ENCODE results near the gene OR13C9.
"Not testable (repeated sequence)": the region's sequence is repeated elsewhere in the genome, so short reads cannot be mapped to it uniquely, and the experiment has no call there.

OR13C9 gene, protein sequence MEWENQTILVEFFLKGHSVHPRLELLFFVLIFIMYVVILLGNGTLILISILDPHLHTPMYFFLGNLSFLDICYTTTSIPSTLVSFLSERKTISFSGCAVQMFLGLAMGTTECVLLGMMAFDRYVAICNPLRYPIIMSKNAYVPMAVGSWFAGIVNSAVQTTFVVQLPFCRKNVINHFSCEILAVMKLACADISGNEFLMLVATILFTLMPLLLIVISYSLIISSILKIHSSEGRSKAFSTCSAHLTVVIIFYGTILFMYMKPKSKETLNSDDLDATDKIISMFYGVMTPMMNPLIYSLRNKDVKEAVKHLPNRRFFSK

DNA sequence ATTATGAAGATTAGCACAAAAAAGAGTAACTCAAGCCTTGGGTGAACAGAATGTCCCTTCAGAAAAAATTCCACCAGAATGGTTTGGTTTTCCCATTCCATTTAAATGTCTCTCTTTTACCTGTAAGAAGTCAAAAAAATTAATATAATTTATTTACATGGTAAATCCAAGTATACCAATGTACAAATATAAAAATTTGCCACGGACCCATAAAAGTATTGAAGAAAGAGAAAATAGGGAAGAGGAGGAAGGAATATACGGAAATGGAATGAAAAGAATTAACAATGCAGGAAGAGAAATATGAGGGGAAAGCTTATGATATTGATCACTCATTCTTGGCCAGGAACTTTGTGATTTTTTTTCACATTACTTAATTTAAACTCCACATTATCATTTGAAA, at the start of gene OR13C9:
Gene OR13C9, minus strand, starts transcription at position 101 of the 400 bp plus-strand sequence. Its CDS starts 0 bp downstream, at position 101.
- DNase-seq = no peak

DNA sequence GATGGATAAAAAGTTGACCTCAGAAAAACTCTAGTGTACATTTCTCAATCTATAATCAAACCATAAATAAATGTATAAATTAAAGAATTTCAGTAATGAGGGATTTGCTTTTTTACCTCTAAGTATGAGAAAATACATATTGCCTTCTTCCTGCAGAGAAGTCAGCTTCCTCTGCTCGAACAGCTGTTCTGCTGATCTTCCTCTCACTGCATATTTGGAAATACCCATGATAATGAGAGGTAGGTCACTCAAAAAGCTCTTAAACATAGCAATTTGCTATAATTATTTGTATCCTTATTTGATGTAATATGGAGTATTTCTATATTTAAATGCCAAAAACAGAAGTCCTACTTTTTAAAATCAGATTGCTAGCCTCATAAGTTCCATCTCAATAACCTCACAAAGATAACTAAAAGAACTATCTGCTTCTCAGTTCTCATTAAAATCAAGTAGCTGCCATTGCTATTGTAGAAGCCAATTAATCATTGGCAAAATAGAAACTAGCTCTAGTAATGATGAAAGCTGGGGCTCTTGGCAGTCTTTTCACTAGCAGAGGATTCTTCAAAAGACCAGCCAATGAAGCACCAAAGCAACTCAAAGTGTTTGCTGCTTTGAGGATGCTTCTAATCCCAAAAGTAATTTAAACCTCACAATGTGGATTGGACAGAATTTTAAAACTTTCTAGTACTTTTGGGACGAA, 40.6 kb upstream of the OR13C9 start:
- no peak for DNase-seq

DNA sequence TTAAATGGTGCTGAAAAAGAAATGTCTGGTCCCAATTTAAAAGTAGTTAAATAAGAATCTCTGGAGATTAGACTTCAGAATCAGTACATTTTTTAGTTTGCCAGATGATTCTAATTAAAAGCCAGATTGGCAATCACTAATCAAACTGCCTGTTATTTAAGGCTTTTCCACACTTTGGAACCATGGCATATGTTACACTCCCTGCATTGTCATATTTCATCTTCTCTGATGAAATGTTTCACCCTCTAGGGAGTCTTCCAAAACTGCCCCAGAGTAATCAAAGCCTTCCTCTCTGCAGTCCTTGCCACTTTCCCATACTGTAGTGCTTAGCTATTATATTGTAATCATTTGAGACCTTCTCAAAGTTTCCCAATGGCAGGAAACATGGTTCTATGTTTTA, 17.5 kb upstream of the OR13C9 start:
- no peak for DNase-seq

DNA sequence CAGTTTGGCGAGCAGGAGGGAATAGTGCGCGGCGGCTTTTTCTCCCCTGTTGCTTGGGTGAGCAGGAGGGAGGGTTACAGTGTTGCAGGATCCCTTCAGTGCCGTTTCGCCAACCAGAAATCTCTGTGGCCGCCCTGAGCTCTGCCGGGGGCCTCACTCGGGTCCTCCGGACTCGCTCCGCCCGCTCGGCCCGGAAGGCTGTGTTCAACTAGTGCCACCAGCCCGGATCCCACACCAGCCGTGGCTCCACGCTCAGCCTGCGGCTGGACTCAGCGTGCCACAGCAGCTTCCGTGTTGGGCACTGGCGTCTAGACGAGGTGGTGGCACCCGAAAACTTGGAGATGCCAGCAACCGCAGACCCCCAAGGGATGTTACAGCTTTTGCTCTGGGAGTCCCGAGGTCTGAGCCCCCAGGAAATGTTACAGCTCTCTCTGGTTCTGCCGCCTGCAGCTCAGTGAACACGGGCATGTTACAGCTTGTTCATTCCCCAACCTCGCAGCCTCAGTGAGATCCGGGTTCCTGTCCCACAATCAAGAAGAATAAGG, 16.0 kb upstream of the OR13C9 start:
- DNase-seq = no peak

DNA sequence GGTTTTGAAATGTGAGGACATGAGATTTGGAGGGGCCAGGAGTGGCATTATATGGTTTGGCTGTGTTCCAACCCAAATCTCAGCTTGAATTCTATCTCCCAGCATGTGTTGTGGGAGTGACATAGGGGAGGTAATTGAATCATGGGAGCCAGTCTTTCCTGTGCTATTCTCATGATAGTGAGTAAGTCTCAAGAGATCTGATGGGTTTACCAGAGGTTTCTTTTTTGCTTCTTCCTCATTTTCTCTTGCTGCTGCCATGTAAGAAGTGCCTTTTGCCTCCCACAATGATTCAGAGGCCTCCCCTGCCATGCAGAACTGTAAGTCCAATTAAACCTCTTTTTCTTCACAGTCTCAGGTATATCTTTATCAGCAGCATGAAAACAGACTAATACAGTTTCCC, 8.0 kb upstream of the OR13C9 start:
- DNase-seq = not testable (repeated sequence)

DNA sequence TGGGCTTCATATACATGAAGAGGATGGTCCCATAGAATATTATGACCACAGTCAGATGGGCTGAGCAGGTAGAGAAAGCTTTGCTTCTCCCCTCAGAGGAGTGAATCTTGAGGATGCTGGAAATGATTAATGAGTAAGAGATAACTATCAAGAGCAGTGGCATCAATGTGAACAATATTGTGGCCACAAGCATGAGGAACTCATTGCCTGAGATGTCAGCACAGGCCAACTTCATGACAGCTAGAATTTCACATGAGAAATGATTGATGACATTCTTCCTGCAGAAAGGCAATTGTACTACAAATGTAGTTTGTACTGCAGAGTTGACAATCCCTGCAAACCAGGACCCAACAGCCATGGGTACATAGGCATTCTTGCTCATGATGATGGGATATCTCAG, 586 bp downstream of the OR13C9 start:
- no peak for DNase-seq

DNA sequence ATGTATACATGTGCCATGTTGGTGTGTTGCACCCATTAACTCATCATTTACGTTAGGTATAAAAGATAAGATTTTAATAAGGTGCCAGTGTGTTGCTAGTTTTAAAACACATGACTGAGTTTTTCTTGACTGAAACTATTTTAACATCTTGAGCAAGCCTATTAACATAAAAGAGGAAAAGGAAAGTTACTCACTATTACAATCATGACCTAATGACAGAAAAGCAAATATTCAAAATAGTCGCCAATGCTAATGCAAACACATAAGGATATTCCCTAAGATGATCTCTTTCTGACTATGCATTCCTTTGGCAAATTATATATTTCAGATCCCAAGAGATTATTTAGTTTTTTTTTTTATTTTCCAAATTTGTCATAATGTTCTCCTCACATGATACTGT, 6.8 kb downstream of the OR13C9 start:
- DNase-seq = no peak

DNA sequence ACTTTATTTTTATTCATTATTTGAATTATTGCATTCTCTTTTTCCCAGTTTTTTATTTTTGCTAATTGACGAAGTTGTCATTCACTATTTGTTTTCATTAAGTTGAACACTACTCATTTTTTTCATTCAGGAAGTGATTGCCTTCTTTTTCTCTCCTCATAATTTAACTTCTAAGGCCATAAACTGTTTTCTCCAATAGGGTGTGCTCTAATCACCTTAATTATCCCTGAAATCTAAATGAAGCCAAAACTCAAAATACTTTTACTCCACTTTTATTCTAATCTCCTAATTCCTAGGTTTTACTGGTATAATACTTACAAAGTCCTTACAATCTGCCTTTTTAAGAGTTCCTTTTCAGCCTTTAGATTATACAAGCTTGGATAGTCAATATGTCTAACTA, 9.7 kb downstream of the OR13C9 start:
- no peak for DNase-seq

DNA sequence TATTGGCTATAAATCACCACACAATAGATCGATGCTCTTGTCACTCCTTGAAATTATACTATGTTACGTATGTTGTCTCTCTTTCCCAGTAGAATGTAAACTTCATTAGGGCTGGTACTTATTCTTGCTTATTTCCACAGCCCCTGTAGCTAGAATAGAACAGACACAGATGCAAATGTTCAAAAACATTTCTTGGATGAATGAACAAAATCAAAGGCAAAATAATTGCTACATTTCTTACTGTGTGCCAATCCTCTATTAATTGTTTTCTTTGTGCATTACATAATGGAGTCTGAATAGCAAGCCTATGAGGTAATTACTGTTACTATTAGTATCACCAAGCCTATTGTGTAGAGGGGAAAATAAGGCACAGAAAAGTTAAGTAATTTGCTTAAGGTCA, 11.9 kb downstream of the OR13C9 start:
- DNase-seq = no peak

DNA sequence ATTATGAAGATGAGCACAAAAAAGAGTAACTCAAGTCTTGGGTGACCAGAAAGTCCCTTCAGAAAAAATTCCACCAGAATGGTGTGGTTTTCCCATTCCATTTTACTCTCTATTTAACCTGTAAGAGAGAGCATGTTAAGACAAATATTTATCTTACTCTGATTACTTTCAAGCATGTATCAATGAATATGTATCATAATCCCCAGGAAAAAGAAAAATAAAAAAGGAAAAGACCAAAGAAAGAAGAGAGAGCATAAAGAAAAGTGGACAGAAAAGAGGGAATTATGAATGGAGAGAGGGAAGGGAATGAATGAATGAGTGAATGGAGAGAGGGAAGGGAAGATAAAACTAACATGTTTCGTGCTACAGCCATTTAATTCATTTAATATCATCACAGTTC, 12.5 kb downstream of the OR13C9 start, which contains the start of gene OR13C2:
Gene OR13C2, minus strand, starts transcription at position 101 of the 400 bp plus-strand sequence. Its CDS starts 0 bp downstream, at position 101.
- DNase-seq = not testable (repeated sequence)

DNA sequence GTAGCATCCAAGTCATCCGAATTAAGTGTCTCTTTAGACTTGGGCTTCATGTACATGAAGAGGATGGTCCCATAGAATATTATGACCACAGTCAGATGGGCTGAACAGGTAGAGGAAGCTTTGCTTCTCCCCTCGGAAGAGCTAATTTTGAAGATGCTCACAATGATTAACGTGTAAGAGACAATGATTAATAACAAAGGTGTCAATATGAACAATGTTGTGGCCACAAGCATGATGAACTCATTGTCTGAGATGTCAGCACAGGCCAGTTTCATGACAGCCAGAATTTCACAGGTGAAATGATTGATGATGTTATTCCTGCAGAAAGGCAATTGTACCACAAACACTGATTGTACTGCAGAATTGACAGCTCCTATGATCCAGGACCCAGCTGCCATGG, 13.2 kb downstream of the OR13C9 start:
- DNase-seq = no peak

DNA sequence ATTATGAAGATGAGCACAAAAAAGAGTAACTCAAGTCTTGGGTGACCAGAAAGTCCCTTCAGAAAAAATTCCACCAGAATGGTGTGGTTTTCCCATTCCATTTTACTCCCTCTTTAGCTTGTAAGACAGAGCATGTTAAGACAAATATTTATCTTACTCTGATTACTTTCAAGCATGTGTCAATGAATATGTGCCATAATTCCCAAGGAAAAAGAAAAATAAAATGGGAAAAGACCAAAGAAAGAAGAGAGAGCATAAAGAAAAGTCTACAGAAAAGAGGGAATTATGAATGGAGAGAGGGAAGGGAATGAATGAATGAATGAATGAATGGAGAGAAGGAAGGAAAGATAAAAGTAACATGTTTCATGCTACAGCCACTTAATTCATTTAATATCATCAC, 18.7 kb downstream of the OR13C9 start, which contains the start of gene OR13C5:
Gene OR13C5, minus strand, starts transcription at position 101 of the 400 bp plus-strand sequence. Its CDS starts 0 bp downstream, at position 101.
- DNase-seq = not testable (repeated sequence)

DNA sequence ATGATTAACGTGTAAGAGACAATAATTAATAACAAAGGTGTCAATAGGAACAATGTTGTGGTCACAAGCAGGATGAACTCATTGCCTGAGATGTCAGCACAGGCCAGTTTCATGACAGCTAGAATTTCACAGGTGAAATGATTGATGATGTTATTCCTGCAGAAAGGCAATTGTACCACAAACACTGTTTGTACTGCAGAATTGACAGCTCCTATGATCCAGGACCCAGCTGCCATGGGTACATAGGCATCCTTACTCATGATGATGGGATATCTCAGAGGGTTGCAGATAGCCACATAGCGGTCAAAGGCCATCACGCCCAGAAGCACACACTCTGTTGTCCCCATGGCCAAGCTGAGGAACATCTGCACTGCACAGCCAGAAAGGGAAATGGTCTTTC, 19.3 kb downstream of the OR13C9 start:
- DNase-seq = not testable (repeated sequence)

DNA sequence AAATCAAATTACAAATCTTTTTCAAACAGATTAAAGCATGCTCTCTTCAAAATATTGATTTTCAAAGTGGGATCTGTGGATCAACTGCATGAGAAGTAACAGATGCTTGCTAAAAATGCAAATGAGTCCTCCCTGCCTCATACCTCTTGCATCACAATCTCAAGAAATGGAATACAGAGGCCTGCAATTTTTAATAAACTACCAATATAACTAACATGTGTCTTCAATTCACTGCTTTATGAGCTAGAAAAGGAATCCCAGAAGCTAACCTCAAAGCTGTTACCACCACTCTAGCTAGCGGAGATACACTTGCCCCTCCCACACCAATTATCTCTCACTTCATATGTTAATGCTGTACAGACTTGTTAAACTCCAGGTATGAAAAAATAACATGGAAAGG, 28.4 kb downstream of the OR13C9 start:
- no peak for DNase-seq

DNA sequence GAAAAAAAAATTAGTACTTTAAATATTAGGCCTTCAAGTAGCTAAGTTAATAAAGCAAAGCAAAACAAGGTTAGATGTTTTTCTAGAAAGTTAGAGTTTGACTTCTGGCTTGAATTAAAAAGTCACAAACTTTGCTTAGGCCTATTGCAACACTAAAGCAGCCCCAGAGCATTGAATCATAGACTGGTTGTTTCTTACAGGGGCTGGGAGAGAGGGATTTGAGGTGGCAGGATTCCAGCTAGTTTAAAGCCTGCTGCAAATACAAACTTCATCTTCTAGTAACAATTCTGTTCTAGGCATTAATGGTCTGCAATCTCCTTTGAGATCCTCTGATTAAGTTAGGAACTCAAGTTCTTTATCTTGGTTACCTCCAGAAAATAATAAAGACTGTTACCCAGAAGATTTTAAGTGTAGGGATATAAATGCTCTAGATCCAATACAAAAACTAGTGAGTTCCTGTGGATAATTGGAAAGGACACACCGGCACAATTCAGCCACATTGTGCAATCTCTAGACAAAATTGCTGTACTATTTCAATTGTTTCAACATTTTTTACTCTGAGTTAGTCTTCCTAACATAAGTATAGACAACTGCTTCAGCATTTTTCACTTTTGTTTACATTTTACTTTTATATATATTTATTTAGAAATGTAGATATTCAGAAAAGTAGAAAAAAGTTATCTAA, 31.4 kb downstream of the OR13C9 start:
- no peak for DNase-seq

DNA sequence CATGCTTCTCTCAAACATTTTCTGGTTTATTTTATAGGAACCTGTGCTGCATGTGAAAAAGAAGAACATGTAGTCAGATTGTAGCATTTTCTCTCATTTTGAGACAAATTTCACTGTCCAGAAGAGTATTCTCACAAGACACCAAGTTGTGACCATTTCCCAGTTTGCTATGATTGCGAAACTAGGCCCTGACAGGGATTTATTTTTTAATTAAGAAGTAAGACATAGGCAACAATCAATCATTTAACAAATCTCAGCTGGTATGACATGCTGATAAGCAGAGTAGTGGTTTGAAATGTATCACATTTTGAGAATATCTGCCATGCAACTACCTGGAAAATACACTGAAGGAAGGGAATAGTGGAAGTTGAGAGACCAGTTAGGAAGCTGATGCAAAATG, 37.4 kb downstream of the OR13C9 start:
- DNase-seq = no peak

DNA sequence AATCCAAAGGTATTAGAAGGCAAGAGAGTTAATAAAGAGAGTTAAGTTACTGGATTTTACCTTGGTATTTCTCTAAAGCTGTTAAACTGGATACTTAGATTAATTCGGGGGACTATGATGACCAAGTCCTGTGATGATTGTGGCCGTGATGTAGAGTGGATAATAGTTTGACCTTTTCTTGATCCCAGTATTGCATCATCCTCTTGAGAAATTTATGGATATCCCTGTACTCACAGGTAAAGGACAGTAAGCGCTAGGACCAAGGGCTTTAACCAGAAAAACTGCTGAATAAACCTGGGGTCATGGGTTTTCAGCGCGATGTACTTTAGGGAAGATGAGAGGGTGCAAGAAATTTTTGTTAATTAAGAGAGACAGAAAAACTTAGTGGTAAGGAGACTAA, 40.7 kb downstream of the OR13C9 start:
- DNase-seq = no peak

DNA sequence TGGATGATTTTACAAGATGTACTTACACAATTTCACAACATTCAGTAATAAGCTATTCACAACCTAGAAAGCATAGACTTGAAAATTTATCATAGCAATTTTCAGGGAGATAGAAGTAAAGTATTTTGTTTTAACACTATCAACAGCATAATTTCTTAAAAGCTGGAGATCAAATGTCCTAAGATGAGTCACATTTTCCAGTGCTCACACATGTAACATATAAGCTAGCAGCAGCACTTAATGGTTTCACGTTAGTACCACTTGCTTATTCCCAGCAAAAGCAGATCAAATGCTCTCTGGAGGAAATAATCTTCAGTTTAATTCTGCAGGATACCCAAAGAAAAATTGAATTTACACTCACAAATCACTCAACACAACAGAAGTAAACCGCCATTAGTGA, 42.5 kb downstream of the OR13C9 start:
- DNase-seq = no peak

DNA sequence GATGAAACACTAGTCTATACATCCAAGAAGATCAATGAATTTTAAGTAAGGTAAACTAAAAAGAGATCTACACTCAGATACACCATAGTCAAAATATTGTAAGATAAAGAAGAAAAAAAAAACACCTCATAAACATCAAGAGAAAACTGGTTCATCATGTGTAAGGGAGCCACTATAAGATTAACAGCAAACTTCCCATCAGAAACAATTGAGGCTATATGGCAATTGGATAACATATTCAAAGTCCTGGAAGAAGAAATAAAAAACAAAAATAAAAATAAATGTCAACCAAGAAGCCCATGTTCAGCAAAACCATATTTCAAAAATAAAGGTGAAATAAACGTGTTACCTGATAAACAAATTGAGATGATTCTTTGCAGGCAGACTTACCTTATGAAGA, 45.4 kb downstream of the OR13C9 start:
- DNase-seq = no peak

DNA sequence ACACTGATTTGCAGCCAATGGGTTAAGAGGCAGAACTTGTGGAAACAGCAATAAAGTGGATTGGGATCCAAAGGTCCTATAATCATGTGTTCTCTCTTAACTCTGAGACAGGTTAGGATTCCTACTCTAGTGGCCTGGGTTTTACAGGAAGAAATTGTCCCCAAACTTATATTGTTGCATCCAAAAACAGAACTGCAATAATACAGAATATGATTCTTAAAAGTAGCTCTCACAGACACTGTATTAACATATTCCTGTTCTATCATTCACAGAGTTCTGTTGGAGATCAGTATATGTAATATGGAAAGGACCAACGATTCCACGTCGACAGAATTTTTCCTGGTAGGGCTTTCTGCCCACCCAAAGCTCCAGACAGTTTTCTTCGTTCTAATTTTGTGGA, 49.1 kb downstream of the OR13C9 start, which contains the start of gene OR13C8:
Gene OR13C8, plus strand, starts transcription at position 301 of the 400 bp plus-strand sequence. Its CDS starts 0 bp downstream, at position 301.
- DNase-seq = no peak
